NCI-H1694 (cell line): ENCODE results near the gene CD163L1.

Experiments used
- DNase-seq: peaks from one replicate; lab custom pipeline; 2025; lab: John Stamatoyannopoulos, UW

CD163L1 gene

GRCh38 chr12:7324176-7324575 is 119.8 kb downstream of the CD163L1 start:
- no peak for DNase-seq

DNA sequence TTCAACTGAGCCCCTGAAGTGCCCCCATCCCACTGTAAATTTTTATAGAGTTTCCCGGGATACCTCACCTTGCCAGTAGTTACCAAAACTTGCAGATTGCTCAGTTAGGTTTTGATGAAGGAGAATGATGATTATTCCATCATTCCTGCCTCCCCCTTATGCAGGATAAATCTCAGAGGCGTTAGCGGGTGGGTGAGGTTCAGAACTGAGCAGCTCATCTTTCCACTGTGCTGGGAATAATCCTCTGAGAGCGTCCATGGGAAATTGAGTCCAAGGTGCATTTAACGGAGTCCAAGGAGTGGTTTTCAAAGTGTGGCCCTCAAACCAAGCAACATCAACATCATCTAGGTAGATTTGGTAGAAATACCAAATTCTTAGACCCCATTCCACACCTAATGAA is 121.4 kb downstream of the CD163L1 start:
- DNase-seq = no peak

DNA sequence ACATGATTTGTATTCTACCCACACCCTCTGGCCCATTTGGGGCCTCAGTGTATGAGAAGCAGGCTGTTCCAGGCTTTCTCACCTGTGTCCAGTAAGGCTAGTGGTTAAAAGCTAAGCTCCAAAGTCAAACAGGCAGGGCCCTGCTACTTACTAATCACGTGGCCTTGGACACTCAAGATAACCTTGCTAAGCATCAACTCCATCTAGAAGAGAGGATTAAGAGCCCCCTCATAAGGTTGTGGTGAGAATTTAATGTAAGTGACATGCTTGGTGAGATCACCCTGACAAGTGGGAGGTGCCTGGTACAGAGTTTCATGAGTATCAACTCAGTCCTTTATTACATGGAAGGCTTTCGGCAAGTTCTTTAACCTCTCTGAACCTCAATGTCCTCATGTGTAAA is 122.3 kb downstream of the CD163L1 start:
- DNase-seq = no peak

DNA sequence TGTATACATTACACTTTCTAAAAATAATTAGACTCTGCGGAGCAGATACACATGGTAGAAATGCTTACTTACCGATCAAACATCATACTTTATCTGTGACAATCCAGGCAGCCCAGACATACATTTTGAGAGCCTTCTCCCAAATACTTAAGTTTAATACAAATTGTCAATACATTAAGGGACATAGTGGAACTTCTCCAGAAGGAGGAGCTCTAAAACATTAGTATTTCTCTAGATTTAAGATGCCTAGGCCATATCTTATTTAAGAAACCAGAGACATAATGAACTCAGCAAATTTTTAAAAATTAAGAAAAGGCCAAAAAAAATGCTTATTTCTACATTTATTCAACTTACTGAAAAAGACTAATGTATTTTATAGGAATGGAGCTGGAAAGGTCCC is 124.0 kb downstream of the CD163L1 start:
- no peak for DNase-seq

GRCh38 chr12:7310070-7310469 is 133.9 kb downstream of the CD163L1 start:
- DNase-seq = no peak
